ENCODE data around the gene NUDT15.
"Not testable (repeated sequence)": the region's sequence is repeated elsewhere in the genome, so short reads cannot be mapped to it uniquely, and the experiment has no call there.

NUDT15 gene

GRCh38 chr13:47999973-48000372, 37.6 kb upstream of the NUDT15 start:
- peak overlapping the region; percentile 92 for H3K4me3 ChIP-seq (replicated peaks; ENCODE audit: low read depth, low read length)
- no peaks in the 10 kb centered on the region for H3K27me3 ChIP-seq (replicated peaks; ENCODE audit: control insufficient read depth, insufficient read depth, low read length)
- no peaks in the 10 kb centered on the region for H3K36me3 ChIP-seq (ENCODE audit: control insufficient read depth, insufficient read depth, low read length)
- DNase-seq (ENCODE audit: extremely low read depth, insufficient read length): no peak
- TF ChIP-seq CTCF (IDR thresholded peaks at IDR 0.05; ENCODE audit: insufficient read depth, low read length, poor library complexity, severe bottlenecking): no peak

GRCh38 chr13:48000559-48001113, 36.9 kb upstream of the NUDT15 start:
- TF ChIP-seq CTCF (IDR thresholded peaks at IDR 0.05; ENCODE audit: insufficient read depth, low read length, poor library complexity, severe bottlenecking): no peak
- no peaks in the 10 kb centered on the region for H3K27me3 ChIP-seq (replicated peaks; ENCODE audit: control insufficient read depth, insufficient read depth, low read length)
- H3K4me3 ChIP-seq (replicated peaks; ENCODE audit: low read depth, low read length): peak overlapping the region; percentile 92
- DNase-seq (ENCODE audit: extremely low read depth, insufficient read length): no peak
- H3K36me3 ChIP-seq (ENCODE audit: control insufficient read depth, insufficient read depth, low read length): no peaks in the 10 kb centered on the region

GRCh38 chr13:48001114-48001881, 36.2 kb upstream of the NUDT15 start, which contains the start of gene SUCLA2:
Gene SUCLA2, minus strand, starts transcription at chr13:48001273. Its CDS starts 4 bp downstream, at chr13:48001269.
- peak; percentile 95 for DNase-seq (ENCODE audit: extremely low read depth, insufficient read length)
- no peak for TF ChIP-seq CTCF (IDR thresholded peaks at IDR 0.05; ENCODE audit: insufficient read depth, low read length, poor library complexity, severe bottlenecking)
- Histone ChIP-seq H3K4me3 (replicated peaks; ENCODE audit: low read depth, low read length) (peak within 1 kb of the TSS; percentile 92), H3K36me3 (ENCODE audit: control insufficient read depth, insufficient read depth, low read length) (no peaks in the 10 kb centered on the region), H3K27me3 (replicated peaks; ENCODE audit: control insufficient read depth, insufficient read depth, low read length) (no peaks in the 10 kb centered on the region)

- H3K27me3 ChIP-seq (replicated peaks; ENCODE audit: control insufficient read depth, insufficient read depth, low read length); H3K36me3 ChIP-seq (ENCODE audit: control insufficient read depth, insufficient read depth, low read length); DNase-seq (ENCODE audit: extremely low read depth, insufficient read length); H3K4me3 ChIP-seq (replicated peaks; ENCODE audit: low read depth, low read length): not testable (repeated sequence)
Observed at GRCh38 chr13:48001999-48002398, 35.5 kb upstream of the NUDT15 start.

GRCh38 chr13:48004201-48004600, 33.3 kb upstream of the NUDT15 start:
- DNase-seq (ENCODE audit: extremely low read depth, insufficient read length): no peak
- no peak for TF ChIP-seq CTCF (IDR thresholded peaks at IDR 0.05; ENCODE audit: insufficient read depth, low read length, poor library complexity, severe bottlenecking)
- H3K4me3 ChIP-seq (replicated peaks; ENCODE audit: low read depth, low read length): no peak overlapping the region
- H3K27me3 ChIP-seq (replicated peaks; ENCODE audit: control insufficient read depth, insufficient read depth, low read length): no peaks in the 10 kb centered on the region
- no peaks in the 10 kb centered on the region for H3K36me3 ChIP-seq (ENCODE audit: control insufficient read depth, insufficient read depth, low read length)

GRCh38 chr13:48006396-48006795, 31.1 kb upstream of the NUDT15 start:
- Histone ChIP-seq H3K4me3 (replicated peaks; ENCODE audit: low read depth, low read length) (no peak overlapping the region), H3K27me3 (replicated peaks; ENCODE audit: control insufficient read depth, insufficient read depth, low read length) (no peaks in the 10 kb centered on the region), H3K36me3 (ENCODE audit: control insufficient read depth, insufficient read depth, low read length) (no peaks in the 10 kb centered on the region)
- no peak for TF ChIP-seq CTCF (IDR thresholded peaks at IDR 0.05; ENCODE audit: insufficient read depth, low read length, poor library complexity, severe bottlenecking)
- DNase-seq (ENCODE audit: extremely low read depth, insufficient read length): no peak

Data from GM06990 (cell line).